Endothelial cell of umbilical vein (primary cell): ENCODE results near the gene S100A14. TPM values are rescaled to one million over a fixed set of nuclear protein-coding genes. Genes with fewer than 3 reads are reported as not detected.

Experiments used
- BruUV-seq: library from RNA; stranded (reverse); fragments of 400-500 nt; replicated peaks from 2 replicates; lab custom pipeline; 2021; lab: Mats Ljungman, UMichigan
- CTCF ChIA-PET: fragments of 300-600, 350-600 bp; sonication (Branson Sonifier 250); formaldehyde crosslinking; loops from one replicate; lab custom pipeline; 2021; ENCODE audit warnings: antibody characterized with exemption, inconsistent platforms; lab: Charles Lee
- POLR2A ChIA-PET: fragments of 300-600, 350-600 bp; sonication (Branson Sonifier 250); formaldehyde crosslinking; loops from one replicate; lab custom pipeline; 2021; ENCODE audit warnings: antibody characterized with exemption, inconsistent platforms; lab: Charles Lee
- DNase-seq: peaks from one replicate; pipeline ENCODE4 v3.0.0-alpha.2; 2011; ENCODE audit warnings: low read depth, low spot score
- FAIRE-seq: peaks from 2 replicates; lab custom pipeline; 2011; peaks lifted over from hg19 to GRCh38; lab: Jason Lieb, UNC
- H2AFZ ChIP-seq: 2 replicates; pipeline ENCODE4 v1.6.0; 2012; ENCODE audit warnings: low read depth, low read length, control low read depth, inconsistent platforms
- H3K27ac ChIP-seq: 2 replicates; pipeline ENCODE4 v1.5.1; 2011; ENCODE audit warnings: low read depth, mild to moderate bottlenecking, control low read depth, low read length, moderate library complexity; ENCODE audit not compliant: insufficient read depth
- H3K27me3 ChIP-seq, 2 experiments: 2 replicates each; pipeline versions ENCODE4 v1.6.0 to v1.6.1; 2011; ENCODE audit warnings: low read length in 2 of 2, mixed read lengths in 1 of 2; ENCODE audit not compliant: control insufficient read depth in 2 of 2, insufficient read depth in 2 of 2
- H3K36me3 ChIP-seq, 2 experiments: 2 replicates in 1 of 2; 3 replicates in 1 of 2; pipeline ENCODE4 v1.5.1; 2011; ENCODE audit warnings: low read length in 2 of 2, mild to moderate bottlenecking in 1 of 2, moderate library complexity in 1 of 2; ENCODE audit not compliant: control insufficient read depth in 2 of 2, insufficient read depth in 2 of 2; ENCODE audit errors: extremely low read depth in 1 of 2
- H3K4me1 ChIP-seq: 3 replicates; pipeline ENCODE4 v1.5.1; 2011; ENCODE audit warnings: mild to moderate bottlenecking, low read length; ENCODE audit not compliant: control insufficient read depth, insufficient read depth; ENCODE audit errors: extremely low read depth
- H3K4me2 ChIP-seq: 2 replicates; pipeline ENCODE4 v1.6.1; 2011; ENCODE audit warnings: low read length, control low read depth, mixed read lengths; ENCODE audit not compliant: insufficient read depth
- H3K4me3 ChIP-seq, 3 experiments: fragments of 200-600 bp in 1 of 3; sonication (generic), shearing (Covaris generic) in 1 of 3; replicated peaks in 1 of 3; 2 replicates each; pipeline ENCODE4 v1.5.1; 2011 to 2016; ENCODE audit warnings: control low read depth in 3 of 3, low read length in 3 of 3, mild to moderate bottlenecking in 2 of 3, inconsistent platforms in 1 of 3, low read depth in 1 of 3, moderate library complexity in 1 of 3; ENCODE audit not compliant: insufficient read depth in 1 of 3
- H3K79me2 ChIP-seq: 2 replicates; pipeline ENCODE4 v1.6.0; 2012; ENCODE audit warnings: low read length, inconsistent platforms; ENCODE audit not compliant: control insufficient read depth, insufficient read depth
- H3K9ac ChIP-seq: replicated peaks from 2 replicates; pipeline ENCODE3; 2011; ENCODE audit warnings: low read length, control low read depth; ENCODE audit not compliant: insufficient read depth; ENCODE audit errors: extremely low read depth
- H3K9me1 ChIP-seq: replicated peaks from 3 replicates; pipeline ENCODE4 v1.6.0; 2011; ENCODE audit warnings: mild to moderate bottlenecking, low read length; ENCODE audit not compliant: control insufficient read depth, insufficient read depth; ENCODE audit errors: extremely low read depth
- H3K9me3 ChIP-seq: replicated peaks from 2 replicates; pipeline ENCODE4 v1.5.1; 2012; ENCODE audit warnings: low read length, inconsistent platforms; ENCODE audit not compliant: control insufficient read depth, insufficient read depth
- H4K20me1 ChIP-seq: replicated peaks from 2 replicates; pipeline ENCODE3; 2011; ENCODE audit warnings: mild to moderate bottlenecking, low read length; ENCODE audit not compliant: control insufficient read depth, insufficient read depth; ENCODE audit errors: extremely low read depth
- CTCF ChIP-seq, 2 donors: IDR thresholded peaks; 1 replicate in 1 of 2; 2 replicates in 1 of 2; pipeline ENCODE4 v1.5.1; 2011; ENCODE audit warnings: low read length in 2 of 2, mild to moderate bottlenecking in 2 of 2, moderate library complexity in 2 of 2, control low read depth in 1 of 2, inconsistent platforms in 1 of 2, low read depth in 1 of 2; ENCODE audit not compliant: insufficient read depth in 1 of 2; ENCODE audit errors: extremely low read depth in 1 of 2
- EZH2 ChIP-seq: IDR thresholded peaks from 2 replicates; pipeline ENCODE4 v1.6.1; 2012; ENCODE audit warnings: borderline replicate concordance, low read depth, mild to moderate bottlenecking, moderate library complexity, low read length, inconsistent platforms; ENCODE audit not compliant: severe bottlenecking
- FOS ChIP-seq: IDR thresholded peaks from 2 replicates; pipeline ENCODE4 v1.6.1; 2011; ENCODE audit warnings: mild to moderate bottlenecking, low read length, moderate library complexity, borderline replicate concordance; ENCODE audit not compliant: insufficient read depth
- GATA2 ChIP-seq: IDR thresholded peaks from 2 replicates; pipeline ENCODE4 v1.7.0; 2011; ENCODE audit warnings: low read depth, mild to moderate bottlenecking, moderate library complexity, mixed read lengths, low read length; ENCODE audit not compliant: insufficient read length, insufficient read depth
- JUN ChIP-seq: IDR thresholded peaks from 2 replicates; pipeline ENCODE4 v1.6.1; 2011; ENCODE audit warnings: borderline replicate concordance, low read depth; ENCODE audit not compliant: insufficient read length, insufficient read depth
- MAX ChIP-seq: IDR thresholded peaks from 2 replicates; pipeline ENCODE4 v1.6.1; 2011; ENCODE audit not compliant: insufficient read depth, insufficient read length
- MYC ChIP-seq: IDR thresholded peaks from one replicate; pipeline ENCODE4 v1.6.1; 2011; ENCODE audit warnings: mild to moderate bottlenecking, low read depth, low read length
- POLR2A ChIP-seq: IDR thresholded peaks from 2 replicates; pipeline ENCODE4 v1.6.1; 2012; ENCODE audit warnings: low read depth, mild to moderate bottlenecking, control low read depth, low read length
- POLR2AphosphoS5 ChIP-seq: IDR thresholded peaks from 2 replicates; pipeline ENCODE4 v1.6.1; 2012; ENCODE audit warnings: low read depth, mild to moderate bottlenecking, control low read depth, low read length, moderate library complexity; ENCODE audit not compliant: insufficient read depth
- dilution Hi-C: fragments of 300-500 bp; cut with MboI; formaldehyde crosslinking; loops from one replicate; pipeline ENCODE4 v1.15.0; 2019; ENCODE audit warnings: low sequenced_read_pairs; ENCODE audit not compliant: extremely low pct_ligation_motif_present
- intact Hi-C: fragments of 100-400 bp; cut with micrococcal nuclease; formaldehyde crosslinking; loops from one replicate; pipeline ENCODE4 v1.10.0; 2022
- polyA plus RNA-seq, 4 experiments: library from polyadenylated mRNA; depleted of rRNA in 3 of 4; stranded (reverse) in 3 of 4; unstranded in 1 of 4; fragments of >200 nt; gene quantifications; 2 replicates each; pipeline versions ENCODE4 v1.2.1 to v1.2.3, GENCODE V29; 2011 to 2012; ENCODE audit warnings: missing spikeins in 1 of 4
- total RNA-seq: library from RNA; stranded (reverse); gene quantifications from 2 replicates; pipeline ENCODE4 v1.2.3, GENCODE V29; 2021

S100A14 gene
- total and polyA plus RNA-seq, 2 donors (not counting 3 experiments of a cell fraction or from before 2014, with no cell fraction given), result 0.10 TPM; not detected in 1

- CTCF ChIA-PET, result interaction anchor here (1.1 to 7.8 kb wide), 6 partner anchors 11 to 96 kb away, joined by 3 to 145 read pairs (median 37); partner anchors contain the start of gene S100A14
- H2AFZ ChIP-seq, result no peak overlapping the region
- TF ChIP-seq MYC, result no peak
- TF ChIP-seq JUN, result no peak
- TF ChIP-seq POLR2A, result no peak
- no peak for TF ChIP-seq POLR2AphosphoS5
- TF ChIP-seq MAX, result no peak
- TF ChIP-seq GATA2, result no peak
- no peak for TF ChIP-seq FOS
- no peak for TF ChIP-seq EZH2
- TF ChIP-seq CTCF (IDR thresholded peaks at IDR 0.05; ENCODE audit: extremely low read depth in 1 of 2, insufficient read depth in 1 of 2, low read depth in 1 of 2, low read length in 2 of 2), result no peak
Observed at GRCh38 chr1:153628638-153629342, 12.7 kb upstream of the S100A14 start.

More at GRCh38 chr1:153628638-153629342, 12.7 kb upstream of the S100A14 start:
- Histone ChIP-seq H3K4me3 (no peak overlapping the region), H4K20me1 (no peaks in the 10 kb centered on the region), H3K27ac (no peak overlapping the region), H3K4me2 (no peak overlapping the region), H3K36me3 (no peaks in the 10 kb centered on the region), H3K79me2 (peaks cover 25% of the 10 kb centered on the region), H3K9me3 (no peaks in the 10 kb centered on the region), H3K9ac (no peak overlapping the region), H3K9me1 (no peaks in the 10 kb centered on the region), H3K27me3 (no peaks in the 10 kb centered on the region), H3K4me1 (peaks cover 19% of the 10 kb centered on the region)
- dilution Hi-C loops (no loop called here), intact Hi-C loops (no loop called here)
- POLR2A ChIA-PET, result interaction anchor here (0.6 to 3.6 kb wide), 2 partner anchors 12 to 20 kb away, joined by 3 to 43 read pairs; no protein-coding TSS in a partner anchor
- FAIRE-seq, result no peak
- no peak for DNase-seq
- BruUV-seq, result no TSS peak
